Fibroblast of mammary gland (primary cell): ENCODE results near the gene STPG1.

Source experiments
- DNase-seq: peaks from one replicate; pipeline ENCODE4 v3.0.0-alpha.2; 2010; ENCODE audit warnings: low read depth
- H3K4me3 ChIP-seq: 2 replicates; pipeline ENCODE4 v1.5.1; 2011; ENCODE audit warnings: low read depth, mild to moderate bottlenecking, low read length, moderate library complexity; ENCODE audit not compliant: control insufficient read depth
- TF ChIP-seq, protein P1 (sequence below): conservative IDR thresholded peaks from 2 replicates; pipeline ENCODE4 v1.5.1; 2011; ENCODE audit warnings: low read depth, low read length, inconsistent platforms; ENCODE audit not compliant: control insufficient read depth, insufficient read depth

Gene STPG1

DNA sequence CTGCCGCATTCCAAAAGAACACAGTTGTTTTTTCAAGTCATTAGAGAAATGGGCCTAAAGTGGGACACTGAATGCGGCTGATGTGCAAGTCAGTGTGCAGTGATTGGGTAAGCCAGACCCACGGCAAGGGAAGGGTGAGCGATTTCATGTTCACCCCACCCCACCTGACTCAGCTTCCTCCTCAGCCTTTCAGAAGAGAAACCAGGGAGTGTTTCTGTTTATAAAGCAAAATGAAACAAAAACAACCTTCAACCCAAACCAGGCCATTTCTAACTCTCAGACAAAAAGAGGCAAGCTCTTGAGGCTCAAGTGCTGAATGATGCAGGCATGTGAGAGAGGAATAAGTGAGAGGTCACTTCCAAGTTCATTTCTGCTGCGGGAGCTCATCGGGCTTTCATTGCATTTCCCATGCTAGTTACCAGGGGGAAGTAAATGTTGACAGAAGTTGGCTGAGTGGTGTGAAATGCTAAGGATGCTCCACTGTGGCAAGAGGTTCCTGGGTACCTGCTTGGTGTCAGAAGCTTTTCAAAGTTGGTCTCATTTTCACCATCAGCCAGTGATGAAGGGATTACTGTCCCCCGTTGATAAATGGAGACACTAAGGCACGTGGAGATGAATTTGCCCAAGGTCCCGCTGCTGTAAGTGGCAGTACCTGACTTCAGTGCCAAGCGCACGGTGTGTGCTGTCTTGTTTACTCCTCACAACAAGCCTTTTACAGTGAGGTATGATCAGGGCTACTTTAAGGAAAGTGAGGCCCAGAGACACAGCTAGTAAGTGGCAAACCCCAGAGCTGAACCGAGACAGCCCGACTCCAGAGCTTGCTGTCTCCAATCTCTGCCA is 29.1 kb downstream of the STPG1 start:
- TF ChIP-seq, protein P1, sequence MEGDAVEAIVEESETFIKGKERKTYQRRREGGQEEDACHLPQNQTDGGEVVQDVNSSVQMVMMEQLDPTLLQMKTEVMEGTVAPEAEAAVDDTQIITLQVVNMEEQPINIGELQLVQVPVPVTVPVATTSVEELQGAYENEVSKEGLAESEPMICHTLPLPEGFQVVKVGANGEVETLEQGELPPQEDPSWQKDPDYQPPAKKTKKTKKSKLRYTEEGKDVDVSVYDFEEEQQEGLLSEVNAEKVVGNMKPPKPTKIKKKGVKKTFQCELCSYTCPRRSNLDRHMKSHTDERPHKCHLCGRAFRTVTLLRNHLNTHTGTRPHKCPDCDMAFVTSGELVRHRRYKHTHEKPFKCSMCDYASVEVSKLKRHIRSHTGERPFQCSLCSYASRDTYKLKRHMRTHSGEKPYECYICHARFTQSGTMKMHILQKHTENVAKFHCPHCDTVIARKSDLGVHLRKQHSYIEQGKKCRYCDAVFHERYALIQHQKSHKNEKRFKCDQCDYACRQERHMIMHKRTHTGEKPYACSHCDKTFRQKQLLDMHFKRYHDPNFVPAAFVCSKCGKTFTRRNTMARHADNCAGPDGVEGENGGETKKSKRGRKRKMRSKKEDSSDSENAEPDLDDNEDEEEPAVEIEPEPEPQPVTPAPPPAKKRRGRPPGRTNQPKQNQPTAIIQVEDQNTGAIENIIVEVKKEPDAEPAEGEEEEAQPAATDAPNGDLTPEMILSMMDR: no peak
- no peak overlapping the region for H3K4me3 ChIP-seq
- DNase-seq: peak; percentile 82

DNA sequence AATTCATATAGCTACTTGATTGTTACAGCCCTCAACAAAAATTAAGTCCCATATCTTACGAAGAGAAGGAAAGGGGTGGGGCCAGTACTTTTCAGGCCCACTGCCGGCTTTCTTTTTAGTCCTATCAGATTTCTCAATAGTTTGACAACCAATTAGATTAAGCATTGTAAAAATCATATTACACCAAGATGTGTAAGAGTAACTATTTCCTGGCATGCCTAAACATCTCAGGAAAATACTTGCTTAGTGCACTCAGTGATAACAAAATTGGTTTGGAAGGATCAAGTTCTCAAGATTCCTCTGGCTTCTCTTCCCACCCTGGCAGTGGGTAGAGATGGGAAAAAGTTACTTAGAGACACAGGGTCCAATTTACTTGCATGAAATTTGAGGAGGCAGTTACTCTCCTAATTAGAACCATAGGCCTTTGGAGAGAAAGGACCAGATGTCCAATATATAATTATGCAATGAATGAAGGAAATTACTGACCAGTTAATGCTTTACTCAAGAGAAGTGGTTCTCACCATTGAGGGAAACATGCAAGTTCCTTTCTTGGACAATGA is 30.1 kb downstream of the STPG1 start:
- TF ChIP-seq, protein P1: no peak
- no peak overlapping the region for H3K4me3 ChIP-seq
- no peak for DNase-seq

DNA sequence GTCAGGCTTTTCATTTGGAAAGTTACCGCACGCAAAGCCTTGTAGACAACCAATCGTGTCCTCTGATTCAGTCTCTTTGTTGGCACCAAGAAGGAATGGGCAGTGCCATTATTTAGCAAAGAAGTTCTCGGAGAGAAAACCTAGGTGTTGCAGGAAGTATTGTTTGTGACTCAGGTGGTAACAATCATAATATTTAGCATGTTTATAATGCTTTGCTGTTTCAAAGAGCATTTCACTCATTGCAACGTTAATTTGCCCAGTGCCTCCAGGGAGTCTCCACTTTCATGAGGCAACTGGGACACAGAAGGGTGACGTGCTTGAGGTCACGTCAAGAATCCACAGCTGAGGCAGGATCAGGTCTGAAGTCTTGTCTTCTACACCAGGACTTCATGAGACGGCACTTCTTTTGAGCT is 31.4 kb downstream of the STPG1 start:
- no peak overlapping the region for H3K4me3 ChIP-seq
- no peak for DNase-seq
- TF ChIP-seq, protein P1: no peak

DNA sequence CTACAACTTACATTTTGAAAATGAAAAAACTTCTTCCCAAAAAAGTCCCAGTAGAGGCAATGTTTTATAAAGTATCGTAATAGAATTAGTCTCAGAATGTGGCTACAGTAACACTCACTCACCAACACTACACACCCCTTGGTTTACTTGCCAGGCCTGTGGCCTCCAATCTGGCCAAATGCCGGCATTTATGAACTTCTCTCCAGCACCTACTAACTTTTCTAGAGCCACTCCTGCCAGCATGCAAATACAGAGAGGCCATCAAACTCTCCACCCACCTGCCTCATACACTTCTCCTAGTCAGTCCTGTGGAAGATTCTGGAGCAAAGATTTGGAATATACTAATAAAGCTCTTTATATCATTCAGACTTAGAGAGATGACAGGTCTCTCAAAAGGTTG is 32.3 kb downstream of the STPG1 start:
- DNase-seq: no peak
- H3K4me3 ChIP-seq: no peak overlapping the region
- TF ChIP-seq, protein P1: no peak

DNA sequence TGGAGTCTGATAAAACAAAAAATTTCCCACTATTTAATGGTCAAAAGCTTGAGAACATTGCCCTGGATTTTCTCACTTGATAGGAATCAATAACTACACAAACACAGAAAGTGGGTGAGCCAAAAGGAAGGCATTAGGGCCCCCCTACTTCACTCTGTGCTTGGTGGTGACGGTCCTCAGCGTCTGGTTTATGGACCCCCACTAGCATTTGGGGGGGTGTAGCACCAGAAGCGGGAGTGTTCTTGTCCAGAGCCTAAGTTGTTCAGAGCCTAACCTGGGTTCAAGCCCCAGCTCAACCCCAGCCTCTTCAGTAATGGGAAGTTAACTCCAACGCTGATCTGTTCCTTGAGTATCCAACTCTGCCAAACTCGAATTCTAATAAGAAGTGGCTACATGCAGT is 33.1 kb downstream of the STPG1 start:
- no peak for DNase-seq
- H3K4me3 ChIP-seq: no peak overlapping the region
- TF ChIP-seq, protein P1: no peak

DNA sequence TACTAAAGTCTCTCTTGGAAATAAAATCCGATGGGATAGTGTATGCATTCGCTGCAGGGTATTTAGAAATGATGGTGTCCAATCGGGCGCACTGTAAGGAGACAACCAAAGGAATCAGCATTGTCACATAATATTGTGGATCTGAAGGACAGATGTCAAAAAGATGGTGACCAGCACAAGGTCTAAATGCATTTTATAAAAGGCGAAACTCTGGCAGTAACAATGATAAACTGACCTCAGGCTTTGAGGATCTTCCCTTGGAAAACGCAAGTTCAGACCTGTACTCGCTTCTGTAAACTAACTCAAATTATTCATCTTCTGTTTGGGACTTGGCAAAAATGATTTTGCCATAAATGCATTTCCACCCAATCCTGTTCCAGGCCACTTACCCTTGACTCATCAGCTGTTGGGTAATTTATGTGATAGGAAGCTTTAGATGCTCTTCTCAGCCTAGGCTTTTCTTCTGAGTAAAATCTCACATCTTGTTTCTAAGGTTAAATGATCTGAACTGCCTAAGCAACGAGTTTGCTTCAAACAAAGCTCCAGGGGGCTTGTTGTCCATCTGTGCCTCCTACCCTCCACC is 33.8 kb downstream of the STPG1 start:
- TF ChIP-seq, protein P1: no peak
- peak; percentile 82 for DNase-seq

More for the DNA sequence above, 33.8 kb downstream of the STPG1 start:
- no peak overlapping the region for H3K4me3 ChIP-seq
